Panc1 (cell line): Measurements from ENCODE around the gene CCDC40. TPM values are rescaled to one million over a fixed set of nuclear protein-coding genes. Genes with fewer than 3 reads are reported as not detected.

Experiments
- ATAC-seq: fragments of 200-7000 bp; cut with Tn5 transposase; 2 replicates; pipeline ENCODE4 v1.9.1; 2020; ENCODE audit warnings: mild to moderate bottlenecking, moderate library complexity
- BruUV-seq: library from RNA; stranded (reverse); fragments of 400-500 nt; replicated peaks from 2 replicates; lab custom pipeline; 2021; lab: Mats Ljungman, UMichigan
- CTCF ChIA-PET: fragments of 300-600 bp; sonication (Branson Sonifier 250); formaldehyde crosslinking; loops from one replicate; lab custom pipeline; 2022; ENCODE audit warnings: antibody characterized with exemption; lab: Charles Lee
- POLR2A ChIA-PET: fragments of 300-600 bp; sonication (Branson Sonifier 250); formaldehyde crosslinking; loops from one replicate; lab custom pipeline; 2022; ENCODE audit warnings: antibody characterized with exemption; lab: Charles Lee
- DNase-seq: peaks from one replicate; pipeline ENCODE4 v3.0.0-alpha.2; 2010; ENCODE audit warnings: low read depth, low spot score
- H3K27ac ChIP-seq: 2 replicates; pipeline ENCODE4 v1.5.1; 2011; ENCODE audit warnings: mild to moderate bottlenecking, low read length, inconsistent platforms
- H3K27me3 ChIP-seq: fragments of 200-500 bp; sonication (Bioruptor generic); 2 replicates; pipeline ENCODE4 v1.6.0; 2014; ENCODE audit warnings: low read length, inconsistent platforms; ENCODE audit not compliant: control insufficient read depth, insufficient read depth
- H3K36me3 ChIP-seq: fragments of 200-500 bp; sonication (Bioruptor generic); 2 replicates; pipeline ENCODE4 v1.5.1; 2014; ENCODE audit warnings: inconsistent platforms, mild to moderate bottlenecking, low read length, moderate library complexity; ENCODE audit not compliant: control insufficient read depth, insufficient read depth
- H3K4me1 ChIP-seq: 2 replicates; pipeline ENCODE4 v1.5.1; 2011; ENCODE audit warnings: inconsistent platforms, mild to moderate bottlenecking, low read length, moderate library complexity; ENCODE audit not compliant: control insufficient read depth, insufficient read depth
- H3K4me3 ChIP-seq, 2 experiments: 2 replicates each; pipeline ENCODE4 v1.5.1; 2011 to 2012; ENCODE audit warnings: low read depth in 2 of 2, low read length in 2 of 2, mild to moderate bottlenecking in 2 of 2, inconsistent platforms in 1 of 2, moderate library complexity in 1 of 2
- H3K9me3 ChIP-seq: fragments of 200-500 bp; sonication (Bioruptor generic); 2 replicates; pipeline ENCODE4 v1.5.1; 2014; ENCODE audit warnings: low read depth, mild to moderate bottlenecking, inconsistent platforms, low read length, moderate library complexity; ENCODE audit not compliant: control insufficient read depth, insufficient read depth
- POLR2AphosphoS5 ChIP-seq: IDR thresholded peaks from 2 replicates; pipeline ENCODE4 v1.6.1; 2012; ENCODE audit warnings: mild to moderate bottlenecking, low read depth, low read length, moderate library complexity
- SIN3A ChIP-seq: IDR thresholded peaks from 2 replicates; pipeline ENCODE4 v1.6.1; 2012; ENCODE audit warnings: low read depth, mild to moderate bottlenecking, low read length, moderate library complexity, borderline replicate concordance; ENCODE audit not compliant: insufficient read depth
- TCF7L2 ChIP-seq: IDR thresholded peaks from 2 replicates; pipeline ENCODE4 v1.6.1; 2011; ENCODE audit warnings: mild to moderate bottlenecking, low read depth, low read length, inconsistent platforms
- in situ Hi-C: cut with HindIII; loops from 2 replicates; pipeline ENCODE4 v1.10.0; 2016; ENCODE audit warnings: low sequenced_read_pairs, low pct_unique_long_range_greater_than_20kb
- intact Hi-C: fragments of 100-400 bp; cut with micrococcal nuclease; formaldehyde crosslinking; loops from one replicate; pipeline ENCODE4 v1.10.0; 2022; ENCODE audit not compliant: unreplicated experiment
- total RNA-seq: library from RNA; stranded (reverse); gene quantifications from one replicate; pipeline ENCODE4 v1.2.1, GENCODE V29; 2021; ENCODE audit not compliant: unreplicated experiment
- TF ChIP-seq, protein P1 (sequence below), 2 experiments: IDR thresholded peaks; 2 replicates each; pipeline ENCODE4 v1.6.1; 2011 to 2012; ENCODE audit warnings: low read depth in 2 of 2, control low read depth in 1 of 2, low read length in 1 of 2, mild to moderate bottlenecking in 1 of 2, moderate library complexity in 1 of 2; ENCODE audit not compliant: insufficient read depth in 1 of 2
- TF ChIP-seq, protein P2 (sequence below): fragments of 450-650 bp; IDR thresholded peaks from 2 replicates; pipeline ENCODE4 v1.5.1; 2017; ENCODE audit warnings: mild to moderate bottlenecking

Gene CCDC40
- total RNA-seq, 1 experiment from 2014 or later = 18.0 TPM

DNA sequence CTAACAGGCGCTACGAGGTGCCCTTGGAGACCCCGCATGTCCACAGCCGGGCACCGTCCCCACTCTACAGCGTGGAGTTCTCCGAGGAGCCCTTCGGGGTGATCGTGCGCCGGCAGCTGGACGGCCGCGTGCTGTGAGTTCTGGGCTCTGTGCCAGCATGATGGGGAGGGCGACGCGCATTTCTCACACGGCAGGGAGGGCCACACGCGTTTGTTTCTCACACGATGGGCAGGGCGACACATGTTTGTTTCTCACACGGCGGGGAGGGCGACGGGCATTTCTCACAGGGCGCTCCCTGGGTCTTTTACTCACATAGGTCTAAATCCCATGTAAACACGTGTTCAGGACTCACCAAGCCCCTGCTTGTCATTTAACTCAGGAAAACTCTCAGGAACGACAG is 69.3 kb downstream of the CCDC40 start:
- ChIA-PET CTCF (no interaction called here), POLR2A (no interaction called here)
- Histone ChIP-seq H3K27ac (no peak overlapping the region), H3K27me3 (no peaks in the 10 kb centered on the region), H3K9me3 (no peaks in the 10 kb centered on the region), H3K4me3 (no peak overlapping the region), H3K4me1 (peaks cover 7% of the 10 kb centered on the region), H3K36me3 (no peaks in the 10 kb centered on the region; the same call in 1 of the 2 replicates)
- no TSS peak for BruUV-seq
- DNase-seq (no peak), ATAC-seq (no peak)
- intact Hi-C loops = no loop called here
- in situ Hi-C loops = no loop called here
- TF ChIP-seq, protein P1, sequence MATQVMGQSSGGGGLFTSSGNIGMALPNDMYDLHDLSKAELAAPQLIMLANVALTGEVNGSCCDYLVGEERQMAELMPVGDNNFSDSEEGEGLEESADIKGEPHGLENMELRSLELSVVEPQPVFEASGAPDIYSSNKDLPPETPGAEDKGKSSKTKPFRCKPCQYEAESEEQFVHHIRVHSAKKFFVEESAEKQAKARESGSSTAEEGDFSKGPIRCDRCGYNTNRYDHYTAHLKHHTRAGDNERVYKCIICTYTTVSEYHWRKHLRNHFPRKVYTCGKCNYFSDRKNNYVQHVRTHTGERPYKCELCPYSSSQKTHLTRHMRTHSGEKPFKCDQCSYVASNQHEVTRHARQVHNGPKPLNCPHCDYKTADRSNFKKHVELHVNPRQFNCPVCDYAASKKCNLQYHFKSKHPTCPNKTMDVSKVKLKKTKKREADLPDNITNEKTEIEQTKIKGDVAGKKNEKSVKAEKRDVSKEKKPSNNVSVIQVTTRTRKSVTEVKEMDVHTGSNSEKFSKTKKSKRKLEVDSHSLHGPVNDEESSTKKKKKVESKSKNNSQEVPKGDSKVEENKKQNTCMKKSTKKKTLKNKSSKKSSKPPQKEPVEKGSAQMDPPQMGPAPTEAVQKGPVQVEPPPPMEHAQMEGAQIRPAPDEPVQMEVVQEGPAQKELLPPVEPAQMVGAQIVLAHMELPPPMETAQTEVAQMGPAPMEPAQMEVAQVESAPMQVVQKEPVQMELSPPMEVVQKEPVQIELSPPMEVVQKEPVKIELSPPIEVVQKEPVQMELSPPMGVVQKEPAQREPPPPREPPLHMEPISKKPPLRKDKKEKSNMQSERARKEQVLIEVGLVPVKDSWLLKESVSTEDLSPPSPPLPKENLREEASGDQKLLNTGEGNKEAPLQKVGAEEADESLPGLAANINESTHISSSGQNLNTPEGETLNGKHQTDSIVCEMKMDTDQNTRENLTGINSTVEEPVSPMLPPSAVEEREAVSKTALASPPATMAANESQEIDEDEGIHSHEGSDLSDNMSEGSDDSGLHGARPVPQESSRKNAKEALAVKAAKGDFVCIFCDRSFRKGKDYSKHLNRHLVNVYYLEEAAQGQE (IDR thresholded peaks at IDR 0.05; ENCODE audit: insufficient read depth in 1 of 2, low read depth in 2 of 2, low read length in 1 of 2) = no peak
- TF ChIP-seq TCF7L2 (no peak), POLR2AphosphoS5 (no peak), SIN3A (no peak)
- TF ChIP-seq, protein P2, sequence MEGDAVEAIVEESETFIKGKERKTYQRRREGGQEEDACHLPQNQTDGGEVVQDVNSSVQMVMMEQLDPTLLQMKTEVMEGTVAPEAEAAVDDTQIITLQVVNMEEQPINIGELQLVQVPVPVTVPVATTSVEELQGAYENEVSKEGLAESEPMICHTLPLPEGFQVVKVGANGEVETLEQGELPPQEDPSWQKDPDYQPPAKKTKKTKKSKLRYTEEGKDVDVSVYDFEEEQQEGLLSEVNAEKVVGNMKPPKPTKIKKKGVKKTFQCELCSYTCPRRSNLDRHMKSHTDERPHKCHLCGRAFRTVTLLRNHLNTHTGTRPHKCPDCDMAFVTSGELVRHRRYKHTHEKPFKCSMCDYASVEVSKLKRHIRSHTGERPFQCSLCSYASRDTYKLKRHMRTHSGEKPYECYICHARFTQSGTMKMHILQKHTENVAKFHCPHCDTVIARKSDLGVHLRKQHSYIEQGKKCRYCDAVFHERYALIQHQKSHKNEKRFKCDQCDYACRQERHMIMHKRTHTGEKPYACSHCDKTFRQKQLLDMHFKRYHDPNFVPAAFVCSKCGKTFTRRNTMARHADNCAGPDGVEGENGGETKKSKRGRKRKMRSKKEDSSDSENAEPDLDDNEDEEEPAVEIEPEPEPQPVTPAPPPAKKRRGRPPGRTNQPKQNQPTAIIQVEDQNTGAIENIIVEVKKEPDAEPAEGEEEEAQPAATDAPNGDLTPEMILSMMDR = no peak

DNA sequence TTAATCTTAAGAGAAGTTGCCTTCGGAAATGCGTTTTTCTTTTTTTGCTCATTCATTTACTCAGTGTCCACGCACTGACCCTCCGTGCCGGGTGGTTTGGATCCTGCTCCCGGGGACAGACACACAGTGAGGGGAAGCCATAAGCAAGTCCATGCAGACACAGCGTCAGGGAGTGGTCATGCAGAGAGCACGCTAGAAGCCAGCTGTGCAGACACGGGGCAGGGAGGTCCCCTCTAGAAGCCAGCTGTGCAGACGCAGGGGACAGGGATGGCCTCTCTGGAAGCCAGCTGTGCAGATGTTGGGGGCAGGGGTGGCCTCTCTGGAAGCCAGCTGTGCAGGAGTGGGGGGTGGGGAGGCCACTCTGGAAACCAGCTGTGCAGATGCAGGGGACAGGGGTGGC is 69.7 kb downstream of the CCDC40 start:
- Histone ChIP-seq H3K4me3 (no peak overlapping the region), H3K36me3 (no peaks in the 10 kb centered on the region; the same call in 1 of the 2 replicates), H3K4me1 (peaks cover 5% of the 10 kb centered on the region), H3K27me3 (no peaks in the 10 kb centered on the region), H3K9me3 (no peaks in the 10 kb centered on the region), H3K27ac (no peak overlapping the region)
- TF ChIP-seq SIN3A (no peak), POLR2AphosphoS5 (no peak), TCF7L2 (no peak)
- TF ChIP-seq, protein P2 = no peak
- TF ChIP-seq, protein P1 (IDR thresholded peaks at IDR 0.05; ENCODE audit: insufficient read depth in 1 of 2, low read depth in 2 of 2, low read length in 1 of 2) = no peak
- no peak for DNase-seq
- POLR2A ChIA-PET = no interaction called here
- intact Hi-C loops (no loop called here), in situ Hi-C loops (no loop called here)
- CTCF ChIA-PET = no interaction called here
- ATAC-seq = no peak
- BruUV-seq = no TSS peak
